Measurements from ENCODE around the gene OR11A1.
"Not testable (repeated sequence)": the region's sequence is repeated elsewhere in the genome, so short reads cannot be mapped to it uniquely, and the experiment has no call there.

OR11A1 gene

GRCh38 chr6:29477923-29478450, 21.1 kb upstream of the OR11A1 start:
- DNase-seq = no peak

DNA sequence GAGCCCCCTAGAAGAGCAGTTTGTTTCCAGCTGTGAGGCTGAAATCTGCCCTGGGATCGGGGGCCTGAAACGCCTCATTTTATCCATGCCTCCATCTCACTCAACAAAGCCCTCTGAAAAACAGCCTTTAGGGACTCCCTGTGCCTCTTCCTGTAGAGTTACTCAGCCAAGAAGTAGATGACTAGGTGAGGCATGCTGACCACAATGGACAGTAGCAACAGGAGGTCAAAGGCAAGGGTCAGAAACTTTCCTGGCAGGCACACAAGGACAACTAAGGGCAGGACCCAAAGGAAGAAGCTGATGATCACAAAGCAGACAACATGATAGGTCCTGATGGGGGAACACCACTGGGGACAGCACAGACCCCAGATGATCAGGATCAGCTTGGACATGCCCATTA, 18.1 kb upstream of the OR11A1 start:
- no peak for DNase-seq

- DNase-seq = no peak
These were observed 9.4 kb upstream of the OR11A1 start for GRCh38 chr6:29466241-29466640.

DNA sequence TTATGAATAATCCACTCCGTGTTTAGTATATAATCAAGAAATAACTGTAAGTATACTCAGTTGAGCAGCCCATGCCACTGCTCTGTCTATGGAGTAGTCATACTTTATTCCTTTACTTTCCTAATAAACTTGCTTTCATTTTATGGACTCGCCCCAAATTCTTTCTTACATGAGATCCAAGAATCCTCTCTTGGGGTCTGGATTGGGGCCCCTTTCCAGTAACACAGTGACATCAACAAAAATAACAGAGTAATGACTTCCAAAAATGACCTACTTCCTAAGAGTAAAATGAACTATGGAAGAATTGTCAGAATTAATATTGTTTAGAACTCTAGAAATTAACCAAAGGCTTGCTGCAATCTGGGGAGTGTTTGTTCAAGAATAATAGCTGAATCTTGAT, 8.9 kb upstream of the OR11A1 start:
- no peak for DNase-seq

- no peak for DNase-seq
These were observed 8.4 kb upstream of the OR11A1 start for GRCh38 chr6:29465279-29465678.

- no peak for DNase-seq
These were observed 5.2 kb upstream of the OR11A1 start for GRCh38 chr6:29462022-29462421.

DNA sequence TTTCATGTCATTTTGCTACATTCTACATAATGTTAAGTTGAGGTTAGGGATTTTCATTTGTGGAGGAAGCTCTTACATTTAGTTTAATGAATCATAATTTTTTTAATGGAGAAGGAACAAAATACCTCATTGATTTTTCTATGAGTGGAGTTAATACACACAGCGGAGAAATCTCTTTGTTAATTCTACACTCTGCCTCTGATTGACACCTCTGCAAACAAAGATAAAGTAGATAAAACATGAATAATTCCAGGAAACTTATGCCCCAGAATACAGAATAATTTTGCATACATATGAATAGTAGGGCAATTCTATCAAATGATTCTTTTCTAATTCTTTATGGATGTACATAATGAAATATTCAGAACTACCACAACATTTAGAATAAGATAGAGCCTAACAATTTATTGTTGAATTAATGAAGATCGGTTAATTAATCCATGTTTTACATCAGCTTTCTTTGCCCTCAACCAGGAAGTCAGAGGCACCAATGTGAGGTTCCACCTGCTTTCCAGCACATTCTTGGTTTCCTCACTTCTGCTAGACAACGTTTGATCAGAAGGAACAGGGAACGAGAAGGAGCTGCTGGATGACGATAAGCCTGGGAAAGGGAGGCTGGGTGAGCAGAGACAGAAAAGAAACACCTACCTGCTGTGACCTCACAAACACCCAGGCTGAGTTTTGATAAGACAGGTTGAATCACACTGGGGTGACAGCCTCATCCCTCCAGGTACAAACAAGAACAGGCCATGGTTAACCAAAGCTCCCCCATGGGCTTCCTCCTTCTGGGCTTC, 4.3 kb upstream of the OR11A1 start:
- DNase-seq = no peak

- DNase-seq = peak; percentile 0
These were observed 5.2 kb downstream of the OR11A1 start for GRCh38 chr6:29451471-29452193.

DNA sequence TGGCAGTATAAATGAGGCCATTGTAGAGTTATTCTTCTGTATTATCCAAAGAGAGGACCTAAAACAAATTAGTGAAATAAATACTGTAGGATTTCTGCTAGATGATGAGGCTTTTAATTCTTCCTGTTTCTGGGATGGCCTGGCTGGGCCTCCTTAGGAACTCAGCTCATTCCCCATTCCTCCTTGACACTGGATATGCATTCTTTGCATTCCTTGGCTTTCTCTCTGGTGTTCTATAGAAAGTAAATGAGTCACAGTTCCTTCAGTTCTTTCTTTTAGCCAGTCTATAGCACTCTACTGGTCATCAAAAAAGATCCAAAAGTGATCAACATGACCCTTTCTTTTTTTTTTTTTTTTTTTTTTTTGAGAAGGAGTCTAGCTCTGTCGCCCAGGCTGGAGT, 9.2 kb downstream of the OR11A1 start:
- DNase-seq = peak; percentile 26

GRCh38 chr6:29444031-29444430, 12.8 kb downstream of the OR11A1 start:
- not testable (repeated sequence) for DNase-seq

- DNase-seq = no peak
These were observed 14.2 kb downstream of the OR11A1 start for GRCh38 chr6:29442719-29443118.

DNA sequence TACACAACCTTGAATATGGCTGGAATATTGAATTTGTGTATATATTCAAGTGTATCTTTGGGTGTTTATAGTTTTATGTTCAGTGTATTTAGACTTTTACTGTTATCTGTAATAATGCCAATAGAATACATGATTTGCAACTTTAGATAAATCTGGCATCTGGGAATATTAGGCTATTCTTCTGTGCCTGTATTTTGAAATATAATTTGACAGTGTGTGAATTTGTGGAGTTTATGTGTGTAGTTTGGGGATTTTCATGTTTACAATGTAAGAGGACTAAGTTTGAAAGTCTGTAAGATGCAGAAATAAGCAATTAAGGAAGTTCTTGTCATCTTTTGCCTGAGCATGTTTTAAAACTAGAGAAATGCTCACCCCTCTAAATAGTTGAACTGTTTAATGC, 17.9 kb downstream of the OR11A1 start, which contains the start of gene OR10C1:
Gene OR10C1 (plus strand): TSS at position 301 of the 400 bp plus-strand sequence. CDS start 710 bp downstream, outside the sequence.
- DNase-seq = no peak

GRCh38 chr6:29436730-29437129, 20.1 kb downstream of the OR11A1 start:
- DNase-seq = not testable (repeated sequence)

GRCh38 chr6:29426654-29427053, 30.2 kb downstream of the OR11A1 start:
- no peak for DNase-seq

DNA sequence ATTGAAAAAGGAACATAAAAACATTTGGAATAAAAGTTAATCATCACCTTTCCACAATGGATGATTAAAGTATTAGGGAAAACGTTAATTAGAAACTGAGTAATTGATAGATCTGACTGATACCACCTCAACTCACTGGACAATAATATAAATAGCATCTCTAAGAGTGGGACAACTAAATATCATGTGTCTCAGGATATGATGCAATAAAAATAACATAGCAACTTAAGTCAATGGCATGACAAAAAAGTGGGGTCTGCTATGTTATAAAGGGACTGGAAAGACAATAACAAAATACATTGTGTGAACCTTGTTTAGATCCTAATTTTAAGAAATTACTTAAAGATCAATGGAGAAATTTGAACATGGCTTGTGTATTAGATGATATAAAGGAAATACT, 31.8 kb downstream of the OR11A1 start:
- DNase-seq = no peak

DNA sequence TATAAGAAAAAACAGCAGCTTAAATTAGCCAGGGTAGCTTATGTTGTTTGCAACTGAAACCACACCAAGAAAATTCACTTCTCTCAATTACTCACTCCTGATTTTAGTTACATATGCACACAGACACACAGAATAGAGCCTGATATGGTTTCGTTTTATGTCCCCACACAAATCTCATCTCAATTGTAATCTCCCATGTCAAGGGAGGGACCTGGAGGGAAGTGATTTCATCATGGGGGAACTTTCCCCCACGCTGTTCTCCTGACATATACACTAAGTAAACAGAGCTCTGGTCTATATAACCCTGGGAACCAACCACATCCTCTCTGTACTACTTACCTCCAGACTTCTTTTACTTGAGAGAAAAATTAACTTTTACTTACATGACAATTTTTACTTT, 32.3 kb downstream of the OR11A1 start:
- DNase-seq = no peak

- no peak for DNase-seq
These were observed 32.7 kb downstream of the OR11A1 start for GRCh38 chr6:29424168-29424567.

DNA sequence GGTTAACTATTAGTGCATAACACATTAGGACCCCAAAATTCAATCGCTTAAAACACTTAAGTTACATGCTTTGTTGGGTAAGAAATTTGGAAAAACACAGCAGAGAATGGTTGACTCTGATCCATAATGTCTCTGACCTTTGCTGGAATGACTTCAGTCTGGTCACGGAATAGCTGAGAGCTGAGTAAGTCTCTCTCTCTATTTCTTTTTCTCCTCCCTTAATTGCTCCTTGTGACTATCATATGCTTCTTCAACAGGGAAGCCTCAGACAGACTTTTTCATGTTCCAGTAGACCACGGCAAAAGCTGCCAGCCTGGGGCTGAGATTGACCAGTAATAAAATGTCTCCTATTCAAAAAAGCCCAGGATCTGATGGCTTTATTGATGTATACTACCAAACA, 37.4 kb downstream of the OR11A1 start:
- DNase-seq = peak; percentile 77

GRCh38 chr6:29414588-29414987, 42.3 kb downstream of the OR11A1 start, which contains the start of gene OR12D1:
OR12D1 (plus strand) TSS chr6:29414928.
- DNase-seq = peak; percentile 51

- DNase-seq = no peak
These were observed 53.1 kb downstream of the OR11A1 start for GRCh38 chr6:29403801-29404200.

- no peak for DNase-seq
These were observed 57.3 kb downstream of the OR11A1 start for GRCh38 chr6:29399525-29399924.

DNA sequence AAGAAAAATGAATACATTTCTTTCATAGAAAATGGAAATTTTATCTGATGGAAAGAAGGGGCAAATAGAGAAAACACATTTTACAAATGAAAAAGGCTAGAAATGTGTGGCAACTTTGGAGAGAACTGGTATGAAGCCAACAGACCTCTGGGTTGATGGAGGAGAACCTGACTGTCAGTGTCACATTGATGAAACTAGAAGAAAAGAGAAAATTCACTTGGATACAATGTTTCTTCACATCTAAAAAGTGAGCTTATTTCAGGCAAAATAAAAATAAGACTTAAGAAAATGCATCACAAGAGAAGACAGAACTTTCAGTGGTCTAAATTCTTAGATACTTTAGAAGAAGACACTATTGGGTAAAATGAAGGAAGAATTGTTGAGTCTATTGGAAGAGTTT, 61.5 kb downstream of the OR11A1 start, which contains the start of gene OR12D2:
Gene OR12D2 (plus strand): TSS at position 301 of the 400 bp plus-strand sequence. CDS start 1,069 bp downstream, outside the sequence.
- DNase-seq = no peak

DNA sequence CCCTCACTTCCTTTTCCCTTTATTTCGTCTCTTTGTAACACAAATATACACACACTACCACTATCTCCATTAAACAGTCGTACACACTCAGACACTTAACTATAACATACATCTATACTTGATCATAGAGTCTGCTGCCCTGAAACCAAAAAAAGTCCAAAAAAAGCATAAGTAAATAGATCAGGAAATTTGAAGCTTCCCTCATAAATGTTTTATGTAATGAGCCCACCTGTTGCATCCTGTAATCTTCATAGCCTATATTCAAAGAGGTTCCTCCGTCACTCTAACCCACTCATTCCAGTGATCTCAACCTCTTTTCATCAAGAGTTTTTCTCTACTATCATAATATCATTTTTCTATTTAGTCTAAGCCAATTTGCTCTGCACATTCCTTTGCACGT, 68.3 kb downstream of the OR11A1 start:
- no peak for DNase-seq

GRCh38 chr6:29376003-29376402, 80.9 kb downstream of the OR11A1 start:
- DNase-seq = peak; percentile 23

Data from kidney glomerular epithelial cell (primary cell).